Vagina (tissue), 2 donors: ENCODE results near the gene AP2M1.

Experiments used
- POLR2A ChIP-seq, 2 donors: fragments of 450-650 bp; IDR thresholded peaks; one replicate each; pipeline ENCODE4 v1.6.1; 2017; ENCODE audit warnings: antibody characterized with exemption in 2 of 2, mild to moderate bottlenecking in 2 of 2, moderate library complexity in 2 of 2
- TF ChIP-seq, protein P1 (sequence below), 3 experiments: fragments of 450-650 bp in 2 of 3; fragments of 200-600 bp in 1 of 3; sonication (generic) in 1 of 3; IDR thresholded peaks; one replicate each; pipeline ENCODE4 v1.5.1; 2017 to 2019; ENCODE audit warnings: antibody characterized with exemption in 3 of 3, mild to moderate bottlenecking in 2 of 3, moderate library complexity in 2 of 3

DNA sequence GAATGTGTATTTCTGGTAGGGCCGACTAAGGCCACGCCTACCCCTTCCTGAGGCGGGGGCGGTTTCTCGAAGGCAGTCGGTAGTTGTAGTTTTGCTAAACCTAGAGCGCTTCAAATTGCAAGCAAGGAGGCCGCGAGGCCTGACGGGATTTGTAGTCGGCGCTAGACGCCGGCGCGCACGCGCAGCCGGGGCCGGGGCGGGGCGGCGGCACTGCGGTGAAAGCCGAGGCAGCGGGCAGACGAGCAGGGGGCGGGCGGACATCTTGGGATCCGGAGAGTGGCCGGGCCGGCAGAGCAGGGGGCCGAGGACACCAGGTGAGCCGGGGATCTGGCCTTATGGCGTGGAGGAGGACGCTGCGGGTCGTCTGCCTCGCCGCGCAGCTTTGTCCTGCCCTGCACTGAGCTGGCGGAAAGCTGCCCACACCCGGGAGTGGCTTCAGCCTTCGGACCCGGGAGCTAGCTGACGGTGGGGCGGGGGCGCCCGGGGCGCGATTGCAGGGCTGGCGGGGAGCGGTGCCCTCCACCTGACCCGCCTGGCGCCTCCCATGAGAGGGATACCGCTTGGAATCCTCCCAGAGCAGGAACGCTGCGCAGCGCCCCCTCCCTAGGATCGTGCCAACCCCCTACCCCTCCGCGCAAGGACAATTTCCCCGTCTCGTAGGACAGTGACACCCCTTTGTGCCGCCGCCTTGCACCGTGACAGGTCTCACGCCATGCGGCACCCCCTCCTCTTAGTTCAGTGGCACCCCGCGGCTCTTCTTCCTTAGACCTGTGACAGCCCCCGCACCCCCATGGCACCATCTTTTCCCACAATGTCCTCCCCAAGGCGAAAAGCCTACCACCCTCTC is at the start of gene AP2M1:
- TF ChIP-seq, protein P1, sequence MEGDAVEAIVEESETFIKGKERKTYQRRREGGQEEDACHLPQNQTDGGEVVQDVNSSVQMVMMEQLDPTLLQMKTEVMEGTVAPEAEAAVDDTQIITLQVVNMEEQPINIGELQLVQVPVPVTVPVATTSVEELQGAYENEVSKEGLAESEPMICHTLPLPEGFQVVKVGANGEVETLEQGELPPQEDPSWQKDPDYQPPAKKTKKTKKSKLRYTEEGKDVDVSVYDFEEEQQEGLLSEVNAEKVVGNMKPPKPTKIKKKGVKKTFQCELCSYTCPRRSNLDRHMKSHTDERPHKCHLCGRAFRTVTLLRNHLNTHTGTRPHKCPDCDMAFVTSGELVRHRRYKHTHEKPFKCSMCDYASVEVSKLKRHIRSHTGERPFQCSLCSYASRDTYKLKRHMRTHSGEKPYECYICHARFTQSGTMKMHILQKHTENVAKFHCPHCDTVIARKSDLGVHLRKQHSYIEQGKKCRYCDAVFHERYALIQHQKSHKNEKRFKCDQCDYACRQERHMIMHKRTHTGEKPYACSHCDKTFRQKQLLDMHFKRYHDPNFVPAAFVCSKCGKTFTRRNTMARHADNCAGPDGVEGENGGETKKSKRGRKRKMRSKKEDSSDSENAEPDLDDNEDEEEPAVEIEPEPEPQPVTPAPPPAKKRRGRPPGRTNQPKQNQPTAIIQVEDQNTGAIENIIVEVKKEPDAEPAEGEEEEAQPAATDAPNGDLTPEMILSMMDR (IDR thresholded peaks at IDR 0.05): no peak
- peak in 1 of 2 donors; percentile 88 for TF ChIP-seq POLR2A (IDR thresholded peaks at IDR 0.05)
